PC-3 (cell line): Measurements from ENCODE around the gene MAPK12.

Experiments
- EZH2 ChIP-seq: fragments of 300-600 bp; sonication (generic); IDR thresholded peaks from one replicate; pipeline ENCODE4 v1.6.1; 2017; ENCODE audit warnings: antibody characterized with exemption, mild to moderate bottlenecking, low read length; ENCODE audit not compliant: unreplicated experiment
- EZH2phosphoT487 ChIP-seq: fragments of 300-600 bp; sonication (generic); IDR thresholded peaks from 2 replicates; pipeline ENCODE4 v1.6.1; 2018; ENCODE audit warnings: mild to moderate bottlenecking, antibody characterized with exemption, low read length, borderline replicate concordance
- TF ChIP-seq, protein P1 (sequence below): fragments of 300-600 bp; sonication (generic); conservative IDR thresholded peaks from 2 replicates; pipeline ENCODE4 v1.5.1; 2017; ENCODE audit warnings: antibody characterized with exemption, low read depth, mild to moderate bottlenecking, low read length

- TF ChIP-seq, protein P1, sequence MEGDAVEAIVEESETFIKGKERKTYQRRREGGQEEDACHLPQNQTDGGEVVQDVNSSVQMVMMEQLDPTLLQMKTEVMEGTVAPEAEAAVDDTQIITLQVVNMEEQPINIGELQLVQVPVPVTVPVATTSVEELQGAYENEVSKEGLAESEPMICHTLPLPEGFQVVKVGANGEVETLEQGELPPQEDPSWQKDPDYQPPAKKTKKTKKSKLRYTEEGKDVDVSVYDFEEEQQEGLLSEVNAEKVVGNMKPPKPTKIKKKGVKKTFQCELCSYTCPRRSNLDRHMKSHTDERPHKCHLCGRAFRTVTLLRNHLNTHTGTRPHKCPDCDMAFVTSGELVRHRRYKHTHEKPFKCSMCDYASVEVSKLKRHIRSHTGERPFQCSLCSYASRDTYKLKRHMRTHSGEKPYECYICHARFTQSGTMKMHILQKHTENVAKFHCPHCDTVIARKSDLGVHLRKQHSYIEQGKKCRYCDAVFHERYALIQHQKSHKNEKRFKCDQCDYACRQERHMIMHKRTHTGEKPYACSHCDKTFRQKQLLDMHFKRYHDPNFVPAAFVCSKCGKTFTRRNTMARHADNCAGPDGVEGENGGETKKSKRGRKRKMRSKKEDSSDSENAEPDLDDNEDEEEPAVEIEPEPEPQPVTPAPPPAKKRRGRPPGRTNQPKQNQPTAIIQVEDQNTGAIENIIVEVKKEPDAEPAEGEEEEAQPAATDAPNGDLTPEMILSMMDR, result no peak
- TF ChIP-seq EZH2, result no peak
- no peak for TF ChIP-seq EZH2phosphoT487
Measured at GRCh38 chr22:50274311-50274710, 12.8 kb upstream of the MAPK12 start.
